HL-60/S4 treated with retinoic acid at 250 ng/mL for 4 days and 3 days (cell line): ENCODE results near the gene CHURC1.

Source experiments
- in situ Hi-C: fragments of 300-500 bp; cut with MboI; formaldehyde crosslinking; loops from 2 replicates; pipeline ENCODE4 v1.7.0; 2022; ENCODE audit warnings: low sequenced_read_pairs

Gene CHURC1

DNA sequence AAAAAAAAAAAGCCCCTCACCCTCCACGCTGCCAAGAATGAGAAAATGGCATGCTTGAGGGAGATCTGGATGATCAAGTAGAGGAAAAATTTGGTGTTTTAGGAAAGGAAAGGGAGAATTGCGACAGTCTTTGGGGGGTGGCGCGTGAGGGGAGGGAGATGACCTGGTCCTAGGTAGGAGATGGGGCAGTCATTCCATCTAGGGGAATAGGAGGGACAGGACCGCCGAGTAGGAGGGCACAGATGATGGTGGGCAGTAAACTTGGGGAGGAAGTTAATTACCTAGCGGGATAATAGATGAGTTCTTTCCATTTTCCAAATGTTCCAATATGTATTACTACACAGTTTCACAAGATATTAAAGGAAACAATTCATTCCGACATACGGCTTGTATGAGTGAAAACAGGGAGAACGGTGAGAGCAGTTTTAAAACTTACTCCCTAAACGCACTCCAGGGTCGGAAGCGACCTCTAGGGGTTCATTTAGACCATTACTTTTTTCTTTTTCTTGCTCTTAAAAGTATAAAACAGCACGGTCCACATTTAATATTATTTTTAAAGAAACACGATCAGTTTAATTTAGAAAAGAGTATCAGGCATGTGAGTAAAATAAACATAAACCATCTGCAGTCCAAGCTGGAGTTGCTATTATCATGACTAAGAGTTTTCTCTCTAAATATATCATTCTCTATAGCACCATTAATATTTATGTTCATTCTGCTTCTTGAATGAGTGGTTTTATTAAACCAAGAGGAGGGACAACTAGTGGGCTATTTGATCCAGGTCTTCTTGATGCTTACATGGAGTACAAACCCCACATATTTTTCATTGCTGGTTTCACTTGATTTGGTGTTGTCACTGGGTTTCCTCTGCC lies 69.4 kb downstream of the CHURC1 start:
- in situ Hi-C loops: no loop called here
